HepG2 (cell line): Measurements from ENCODE around the gene LGI4. TPM values are rescaled to one million over a fixed set of nuclear protein-coding genes. Genes with fewer than 3 reads are reported as not detected.
A peak's percentile ranks its signal among the peaks of the same experiment; 100 is the strongest.

Experiments used
- ATF7 ChIP-seq, 2 experiments: fragments of 450-650 bp in 1 of 2; sonication (generic) in 1 of 2; formaldehyde crosslinking in 1 of 2; IDR thresholded peaks; 2 replicates each; pipeline versions ENCODE4 v1.4.0 to v1.6.1; 2016 to 2020; ENCODE audit warnings: antibody characterized with exemption in 1 of 2, mild to moderate bottlenecking in 1 of 2, missing genetic modification reagents in 1 of 2
- HDAC1 ChIP-seq: sonication (generic); formaldehyde crosslinking; IDR thresholded peaks from 2 replicates; pipeline ENCODE4 v1.5.1; 2020; ENCODE audit warnings: mild to moderate bottlenecking, missing genetic modification reagents
- MLLT10 ChIP-seq: sonication (generic); formaldehyde crosslinking; IDR thresholded peaks from 2 replicates; pipeline ENCODE4 v1.4.0; 2020; ENCODE audit warnings: missing genetic modification reagents
- PATZ1 ChIP-seq: sonication (generic); formaldehyde crosslinking; IDR thresholded peaks from 2 replicates; pipeline ENCODE4 v1.4.0; 2020; ENCODE audit warnings: missing genetic modification reagents
- TCF12 ChIP-seq, 2 experiments: fragments of 450-650 bp in 1 of 2; sonication (generic) in 1 of 2; formaldehyde crosslinking in 1 of 2; IDR thresholded peaks; 2 replicates each; pipeline versions ENCODE4 v1.6.1 to v1.8.0; 2017 to 2022; ENCODE audit warnings: antibody characterized with exemption in 1 of 2, mild to moderate bottlenecking in 1 of 2, missing genetic modification reagents in 1 of 2, moderate library complexity in 1 of 2
- TFDP1 ChIP-seq: IDR thresholded peaks from 2 replicates; pipeline ENCODE4 v1.6.1; 2016; ENCODE audit warnings: missing compliant biosample characterization, missing genetic modification reagents, borderline replicate concordance
- U2AF2 ChIP-seq: fragments of 200-400 bp; formaldehyde crosslinking; IDR thresholded peaks from 2 replicates; pipeline ENCODE4 v1.6.1; 2017; ENCODE audit warnings: low read depth, mild to moderate bottlenecking, low read length
- ZNF280D ChIP-seq: sonication (generic); formaldehyde crosslinking; IDR thresholded peaks from 2 replicates; pipeline ENCODE4 v1.5.1; 2020; ENCODE audit warnings: mild to moderate bottlenecking, missing genetic modification reagents
- ZNF432 ChIP-seq: sonication (generic); formaldehyde crosslinking; IDR thresholded peaks from 2 replicates; pipeline ENCODE4 v1.5.0; 2020; ENCODE audit warnings: missing genetic modification reagents, mild to moderate bottlenecking, borderline replicate concordance
- ZNF547 ChIP-seq: sonication (generic); formaldehyde crosslinking; IDR thresholded peaks from 2 replicates; pipeline ENCODE4 v1.5.1; 2020; ENCODE audit warnings: mild to moderate bottlenecking, missing genetic modification reagents
- ZNF619 ChIP-seq: sonication (generic); formaldehyde crosslinking; IDR thresholded peaks from 2 replicates; pipeline ENCODE4 v1.4.0; 2020; ENCODE audit warnings: mild to moderate bottlenecking, missing genetic modification reagents
- ZNF639 ChIP-seq: conservative IDR thresholded peaks from 2 replicates; pipeline ENCODE4 v1.6.1; 2018; ENCODE audit warnings: missing genetic modification reagents
- ZNF687 ChIP-seq: sonication (generic); formaldehyde crosslinking; IDR thresholded peaks from 2 replicates; pipeline ENCODE4 v1.5.1; 2020; ENCODE audit warnings: mild to moderate bottlenecking, missing genetic modification reagents, moderate library complexity
- ZNF781 ChIP-seq: sonication (generic); formaldehyde crosslinking; IDR thresholded peaks from 2 replicates; pipeline ENCODE4 v1.5.1; 2020; ENCODE audit warnings: borderline replicate concordance, mild to moderate bottlenecking, missing genetic modification reagents; ENCODE audit errors: not compliant biosample characterization
- ZSCAN31 ChIP-seq: sonication (generic); formaldehyde crosslinking; IDR thresholded peaks from 2 replicates; pipeline ENCODE4 v1.5.0; 2020; ENCODE audit warnings: low read depth, mild to moderate bottlenecking, missing genetic modification reagents
- polyA plus RNA-seq, 8 experiments: library from polyadenylated mRNA; depleted of rRNA in 3 of 8; stranded (reverse) in 7 of 8; unstranded in 1 of 8; fragments of >200 nt; fragmentation: Illumina TruSeq in 4 of 8; extraction: Trizol in 4 of 8; gene quantifications; 2 replicates each; pipeline versions ENCODE4 v1.2.1 to v1.2.3, GENCODE V29; 2011 to 2016; ENCODE audit warnings: low read depth in 4 of 8, missing spikeins in 1 of 8, mixed read lengths in 1 of 8; ENCODE audit not compliant: insufficient read depth in 1 of 8
- total RNA-seq, 5 experiments: library from RNA; depleted of rRNA; stranded (reverse); fragments of >200 nt; fragmentation: Illumina TruSeq; extraction: Trizol; gene quantifications; 2 replicates each; pipeline ENCODE4 v1.2.3, GENCODE V29; 2016; ENCODE audit warnings: low read depth in 1 of 5

Gene LGI4
- total and polyA plus RNA-seq, 2 of the 13 experiments (the other 11 are each of a cell fraction or from before 2014, with no cell fraction given) = 2.8 TPM; not detected in 1

GRCh38 chr19:35135389-35135909, 590 bp upstream of the LGI4 start (continued):
- TF ChIP-seq TFDP1 = no peak
- TF ChIP-seq PATZ1 (CRISPR knock-in tag) = peak; percentile 79
- TF ChIP-seq ZSCAN31 (CRISPR knock-in tag) = no peak
- peak; percentile 88 for TF ChIP-seq ZNF687 (CRISPR knock-in tag)
- TF ChIP-seq ZNF547 (CRISPR knock-in tag) = no peak
- TF ChIP-seq U2AF2 = no peak
- TF ChIP-seq ATF7 (IDR thresholded peaks at IDR 0.05) = no peak
- no peak for TF ChIP-seq ATF7 (CRISPR knock-in tag; IDR thresholded peaks at IDR 0.05)
- no peak for TF ChIP-seq TCF12 (IDR thresholded peaks at IDR 0.05)
- 0 out of 2 replicates have a peak, but pooled peaks have one; percentile 60 for TF ChIP-seq TCF12 (CRISPR knock-in tag; IDR thresholded peaks at IDR 0.05)
- TF ChIP-seq ZNF781 = no peak
- no peak for TF ChIP-seq ZNF639 (CRISPR knock-in tag)
- TF ChIP-seq HDAC1 (CRISPR knock-in tag) = peak; percentile 77
- TF ChIP-seq ZNF432 (CRISPR knock-in tag) = no peak
- no peak for TF ChIP-seq MLLT10 (CRISPR knock-in tag)
- no peak for TF ChIP-seq ZNF280D (CRISPR knock-in tag)
- TF ChIP-seq ZNF619 (CRISPR knock-in tag) = no peak
